GM10266 (cell line): ENCODE measurements around the gene ARPC4.

Experiments used
- DNase-seq: peaks from one replicate; pipeline ENCODE4 v3.0.0; 2012; ENCODE audit errors: extremely low spot score
- CTCF ChIP-seq: IDR thresholded peaks from 2 replicates; pipeline ENCODE4 v1.5.1; 2012; ENCODE audit warnings: mild to moderate bottlenecking, low read depth; ENCODE audit not compliant: control insufficient read depth, insufficient read depth; ENCODE audit errors: missing control alignments

The ARPC4 gene

GRCh38 chr3:9806137-9806536 lies 13.3 kb downstream of the ARPC4 start:
- no peak for DNase-seq
- TF ChIP-seq CTCF: no peak

- TF ChIP-seq CTCF: no peak
- DNase-seq: no peak
Observed at GRCh38 chr3:9806688-9807589, 14.1 kb downstream of the ARPC4 start.

DNA sequence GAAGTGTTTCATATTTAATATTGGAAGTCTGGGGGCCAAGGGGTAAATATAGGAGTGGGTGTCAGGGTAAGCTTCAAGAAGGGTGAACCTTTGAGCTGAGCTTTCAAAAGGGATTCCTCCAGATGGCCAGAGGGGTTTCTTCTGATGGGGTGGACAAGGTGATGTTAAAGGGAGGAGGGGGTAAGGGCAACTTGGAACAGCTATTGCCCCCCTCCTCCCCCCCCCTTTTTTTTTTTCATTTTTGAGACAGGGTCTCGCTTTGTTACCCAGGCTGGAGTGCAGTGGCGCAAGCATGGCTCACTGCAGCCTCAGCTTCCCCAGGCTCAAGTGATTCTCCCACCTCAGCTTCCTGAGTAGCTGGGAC lies 15.1 kb downstream of the ARPC4 start:
- TF ChIP-seq CTCF: no peak
- DNase-seq: no peak

GRCh38 chr3:9808345-9809037 lies 15.6 kb downstream of the ARPC4 start:
- DNase-seq: peak; percentile 67
- peak; percentile 24 for TF ChIP-seq CTCF

GRCh38 chr3:9809239-9809614 lies 16.3 kb downstream of the ARPC4 start:
- TF ChIP-seq CTCF: no peak
- peak; percentile 44 for DNase-seq

- no peak for TF ChIP-seq CTCF
- DNase-seq: peak; percentile 68
Observed at GRCh38 chr3:9809615-9810432, 16.9 kb downstream of the ARPC4 start, which contains the start of gene TTLL3. Gene TTLL3 (plus strand): TSS chr3:9810262. CDS start chr3:9810662, 400 bp downstream.
